ENCODE measurements around the gene RAPGEF2.

Gene RAPGEF2

GRCh38 chr4:159097144-159097543, 5.7 kb upstream of the RAPGEF2 start:
- no peak for TF ChIP-seq BCL6B (tag by site-specific recombination; IDR thresholded peaks at IDR 0.05)
- TF ChIP-seq ZNF621 (tag by site-specific recombination; IDR thresholded peaks at IDR 0.05) = no peak
- TF ChIP-seq ZSCAN4 (tag by site-specific recombination; IDR thresholded peaks at IDR 0.05) = no peak
- TF ChIP-seq SCRT1 (tag by site-specific recombination; IDR thresholded peaks at IDR 0.05; ENCODE audit: borderline replicate concordance) = no peak
- TF ChIP-seq AEBP2 (tag by site-specific recombination; IDR thresholded peaks at IDR 0.05; ENCODE audit: borderline replicate concordance) = no peak
- no peak for TF ChIP-seq ZNF19 (tag by site-specific recombination; IDR thresholded peaks at IDR 0.05; ENCODE audit: low read depth)
- no peak for TF ChIP-seq ZNF692 (tag by site-specific recombination; IDR thresholded peaks at IDR 0.05)
- no peak for TF ChIP-seq ZNF114 (tag by site-specific recombination; IDR thresholded peaks at IDR 0.05)
- no peak for TF ChIP-seq ZNF341 (tag by site-specific recombination; IDR thresholded peaks at IDR 0.05; ENCODE audit: low read depth)
- no peak for TF ChIP-seq ZNF175 (tag by site-specific recombination; IDR thresholded peaks at IDR 0.05)
- TF ChIP-seq IKZF3 (tag by site-specific recombination; IDR thresholded peaks at IDR 0.05) = no peak
- TF ChIP-seq ZNF404 (tag by site-specific recombination; IDR thresholded peaks at IDR 0.05) = no peak
- no peak for TF ChIP-seq ZFP37 (tag by site-specific recombination; IDR thresholded peaks at IDR 0.05)
- TF ChIP-seq ZNF223 (tag by site-specific recombination; IDR thresholded peaks at IDR 0.05) = no peak
- TF ChIP-seq ZNF677 (tag by site-specific recombination; IDR thresholded peaks at IDR 0.05) = no peak
- no peak for TF ChIP-seq ZBTB7A (tag by site-specific recombination; IDR thresholded peaks at IDR 0.05; ENCODE audit: low read depth)
- no peak for TF ChIP-seq ZNF623 (tag by site-specific recombination; IDR thresholded peaks at IDR 0.05)
- POLR2A ChIA-PET = no interaction called here

GRCh38 chr4:159097785-159098184, 5.1 kb upstream of the RAPGEF2 start:
- CTCF ChIA-PET = no interaction called here
- no peaks in the 10 kb centered on the region for H3K9me3 ChIP-seq (ENCODE audit: control insufficient read depth, insufficient read depth, low read depth, low read length)
- H3K27ac ChIP-seq (ENCODE audit: extremely low read depth, low read depth, low read length) = no peak overlapping the region

More at GRCh38 chr4:159097144-159097543, 5.7 kb upstream of the RAPGEF2 start:
- 0 out of 2 replicates have a peak, but pooled peaks cover 2% of the 10 kb centered on the region for H3K4me1 ChIP-seq (ENCODE audit: control insufficient read depth, insufficient read depth, low read length)
- H3K4me3 ChIP-seq (ENCODE audit: low read depth, low read length) = no peak overlapping the region
- CTCF ChIA-PET = interaction anchor here (0.6 to 0.7 kb wide), 2 partner anchors 48 to 95 kb away, joined by 3 to 5 read pairs; no protein-coding TSS in a partner anchor
- no peaks in the 10 kb centered on the region for H3K36me3 ChIP-seq (ENCODE audit: control insufficient read depth in 2 of 2, insufficient read depth in 1 of 2, low read length in 2 of 2)
- H3K27ac ChIP-seq (ENCODE audit: extremely low read depth, low read depth, low read length) = no peak overlapping the region
- no peaks in the 10 kb centered on the region for H3K9me3 ChIP-seq (ENCODE audit: control insufficient read depth, insufficient read depth, low read depth, low read length)

More at GRCh38 chr4:159097785-159098184, 5.1 kb upstream of the RAPGEF2 start:
- Histone ChIP-seq H3K4me3 (ENCODE audit: low read depth, low read length) (no peak overlapping the region), H3K4me1 (ENCODE audit: control insufficient read depth, insufficient read depth, low read length) (0 out of 2 replicates have a peak, but pooled peaks cover 2% of the 10 kb centered on the region), H3K36me3 (ENCODE audit: control insufficient read depth in 2 of 2, insufficient read depth in 1 of 2, low read length in 2 of 2) (no peaks in the 10 kb centered on the region)
- POLR2A ChIA-PET = no interaction called here
- peak; percentile 15; the same call in 1 of the 2 replicates for TF ChIP-seq SP7 (tag by site-specific recombination; IDR thresholded peaks at IDR 0.05)
- no peak for TF ChIP-seq ZNF571 (tag by site-specific recombination; IDR thresholded peaks at IDR 0.05)
- TF ChIP-seq KLF7 (tag by site-specific recombination; IDR thresholded peaks at IDR 0.05; ENCODE audit: borderline replicate concordance) = no peak
- TF ChIP-seq ZBTB48 (tag by site-specific recombination; IDR thresholded peaks at IDR 0.05) = no peak
- TF ChIP-seq WT1 (tag by site-specific recombination; IDR thresholded peaks at IDR 0.05) = no peak
- TF ChIP-seq FEZF1 (tag by site-specific recombination; IDR thresholded peaks at IDR 0.05) = no peak
- TF ChIP-seq ZNF146 (tag by site-specific recombination; IDR thresholded peaks at IDR 0.05) = no peak
- TF ChIP-seq ZNF585B (tag by site-specific recombination; IDR thresholded peaks at IDR 0.05) = no peak
- TF ChIP-seq ZNF335 (tag by site-specific recombination; conservative IDR thresholded peaks at IDR 0.05) = no peak
- no peak for TF ChIP-seq REPIN1 (tag by site-specific recombination; IDR thresholded peaks at IDR 0.05; ENCODE audit: low read depth)
- TF ChIP-seq ZIC2 (tag by site-specific recombination; IDR thresholded peaks at IDR 0.05) = peak; percentile 21; the same call in 1 of the 2 replicates
- no peak for TF ChIP-seq ZNF350 (tag by site-specific recombination; IDR thresholded peaks at IDR 0.05)
- no peak for TF ChIP-seq ZNF530 (tag by site-specific recombination; IDR thresholded peaks at IDR 0.05; ENCODE audit: low read depth)
- TF ChIP-seq ZNF600 (tag by site-specific recombination; IDR thresholded peaks at IDR 0.05) = 0 out of 2 replicates have a peak, but pooled peaks have one; percentile 14

All from HEK293 (cell line).